Retinal pigment epithelial cell (primary cell): ENCODE data around the gene NRL.
A peak's percentile ranks its signal among the peaks of the same experiment; 100 is the strongest.
"Not testable (repeated sequence)": the region's sequence is repeated elsewhere in the genome, so short reads cannot be mapped to it uniquely, and the experiment has no call there.

Experiments used
- DNase-seq: peaks from one replicate; pipeline ENCODE4 v3.0.0-alpha.2; 2010; ENCODE audit warnings: low read depth
- H3K4me3 ChIP-seq: 2 replicates; pipeline ENCODE4 v1.5.1; 2011; ENCODE audit warnings: mild to moderate bottlenecking, low read length, control low read depth, moderate library complexity
- CTCF ChIP-seq: conservative IDR thresholded peaks from 2 replicates; pipeline ENCODE4 v1.5.1; 2011; ENCODE audit warnings: low read depth, low read length, control low read depth, inconsistent platforms

Gene NRL

GRCh38 chr14:24051176-24051788, 63.5 kb downstream of the NRL start:
- TF ChIP-seq CTCF = no peak
- peak overlapping the region; percentile 45 for H3K4me3 ChIP-seq
- no peak for DNase-seq

- DNase-seq = not testable (repeated sequence)
Measured at GRCh38 chr14:24050753-24051152, 64.0 kb downstream of the NRL start.

GRCh38 chr14:24049002-24049401, 65.7 kb downstream of the NRL start:
- H3K4me3 ChIP-seq, DNase-seq: not testable (repeated sequence)

More at GRCh38 chr14:24050753-24051152, 64.0 kb downstream of the NRL start:
- H3K4me3 ChIP-seq = not testable (repeated sequence)

- no peak for TF ChIP-seq CTCF
- H3K4me3 ChIP-seq = no peak overlapping the region
- no peak for DNase-seq
Measured at GRCh38 chr14:24042746-24043145, 72.0 kb downstream of the NRL start.

- DNase-seq = no peak
- H3K4me3 ChIP-seq = no peak overlapping the region
- TF ChIP-seq CTCF = no peak
Measured at GRCh38 chr14:24040692-24041091, 74.1 kb downstream of the NRL start.

DNA sequence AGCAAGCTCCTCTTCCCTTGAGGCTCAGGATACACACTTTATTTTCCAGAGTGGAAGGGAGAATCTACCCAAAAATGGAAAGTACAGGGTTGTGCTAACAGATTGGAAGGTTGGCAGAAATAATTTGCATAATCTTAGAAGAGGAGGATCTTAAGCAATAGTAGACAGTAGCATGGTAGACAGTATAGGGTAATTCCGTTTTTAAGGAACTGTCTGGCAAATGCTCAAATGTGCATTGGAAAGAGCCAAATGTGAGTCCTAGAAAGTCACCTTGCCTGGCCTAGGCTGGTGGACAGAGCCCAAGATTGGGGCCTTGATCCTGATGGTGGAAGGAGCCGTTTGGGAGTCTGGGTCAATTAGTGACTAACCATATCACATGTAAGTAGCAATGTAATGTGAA, 76.1 kb downstream of the NRL start:
- no peak for TF ChIP-seq CTCF
- H3K4me3 ChIP-seq = no peak overlapping the region

GRCh38 chr14:24037658-24038037, 77.1 kb downstream of the NRL start:
- no peak for DNase-seq
- H3K4me3 ChIP-seq = no peak overlapping the region
- no peak for TF ChIP-seq CTCF

More for the DNA sequence above, 76.1 kb downstream of the NRL start:
- DNase-seq = no peak

DNA sequence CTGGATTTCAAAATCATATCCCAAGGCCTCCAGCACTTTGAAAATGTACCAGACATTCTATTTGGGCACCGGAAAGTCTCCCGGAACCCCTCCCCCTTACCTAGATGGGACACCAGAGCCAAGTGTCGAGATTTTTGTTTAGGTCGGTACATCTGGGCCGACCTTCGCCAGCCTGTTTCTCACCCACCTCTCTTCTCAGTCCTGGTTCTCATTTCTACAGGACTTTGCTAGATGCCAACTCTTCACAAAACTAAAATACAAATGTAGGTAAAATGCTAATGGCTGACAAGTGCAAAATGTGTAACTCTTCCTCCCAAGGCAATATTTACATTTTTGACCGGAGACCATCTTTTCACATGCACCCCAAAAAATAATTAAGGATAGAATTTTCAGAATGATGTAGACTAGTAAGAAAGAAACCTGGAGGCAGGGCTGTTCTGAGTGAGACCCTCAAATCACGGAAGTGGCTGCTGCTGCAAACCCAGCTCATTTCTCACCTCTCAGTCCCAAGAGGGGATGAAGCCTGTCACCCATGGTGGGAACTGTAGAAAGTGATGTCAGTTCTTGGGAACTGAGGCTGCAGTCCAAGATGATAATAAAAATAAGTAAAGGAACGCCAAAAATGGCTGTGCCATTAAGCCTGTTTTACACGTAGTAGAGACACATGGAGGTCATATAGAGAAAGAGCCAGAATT, 77.6 kb downstream of the NRL start:
- H3K4me3 ChIP-seq, DNase-seq: not testable (repeated sequence)
